GM12872 (cell line): Measurements from ENCODE around the gene ITPR2.

ENCODE experiments used
- TF ChIP-seq, protein P1 (sequence below): IDR thresholded peaks from 3 replicates; pipeline ENCODE4 v1.5.1; 2011; ENCODE audit warnings: low read depth, mild to moderate bottlenecking, low read length, moderate library complexity; ENCODE audit not compliant: insufficient read depth

The ITPR2 gene

DNA sequence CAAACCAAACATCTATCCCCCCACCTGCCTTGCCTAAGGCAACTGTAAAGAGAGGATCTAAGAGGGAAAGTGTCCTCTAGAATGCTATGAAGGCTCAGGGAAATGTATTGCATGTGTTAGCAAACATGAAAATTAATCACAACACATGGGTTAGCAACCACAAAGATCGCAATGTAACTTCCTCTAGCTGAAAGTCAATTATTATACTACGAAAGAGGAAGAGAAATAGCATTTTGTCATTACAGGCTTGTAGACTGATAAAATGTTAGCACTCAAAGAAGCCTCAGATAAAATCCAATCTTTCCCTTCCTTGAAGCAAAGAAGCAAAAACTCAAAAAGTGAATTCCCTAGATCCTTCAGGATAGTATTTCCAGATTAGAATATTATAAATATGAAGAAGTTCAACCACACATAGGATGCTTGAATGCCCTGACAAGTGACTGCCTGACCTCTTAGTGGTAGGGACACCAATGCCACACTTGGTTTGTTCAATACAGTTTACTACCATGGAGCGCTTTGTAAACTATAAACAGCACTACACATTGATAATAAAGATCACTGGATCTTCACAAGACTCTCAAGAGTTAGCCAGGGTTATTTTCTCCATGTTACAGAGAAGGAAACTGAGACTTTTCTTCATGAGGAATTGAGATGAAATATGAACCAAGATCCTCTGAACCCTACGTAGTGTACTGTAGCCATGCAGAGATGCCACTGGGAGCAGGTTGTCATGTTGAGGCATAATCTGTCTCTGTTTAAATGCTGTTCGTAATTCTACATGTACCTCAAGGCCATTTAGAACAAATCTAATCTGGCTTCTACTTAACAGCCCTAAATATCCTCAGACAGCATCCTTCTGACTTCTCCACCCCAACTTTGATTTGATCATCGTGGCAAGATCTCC lies 100.7 kb downstream of the ITPR2 start:
- TF ChIP-seq, protein P1, sequence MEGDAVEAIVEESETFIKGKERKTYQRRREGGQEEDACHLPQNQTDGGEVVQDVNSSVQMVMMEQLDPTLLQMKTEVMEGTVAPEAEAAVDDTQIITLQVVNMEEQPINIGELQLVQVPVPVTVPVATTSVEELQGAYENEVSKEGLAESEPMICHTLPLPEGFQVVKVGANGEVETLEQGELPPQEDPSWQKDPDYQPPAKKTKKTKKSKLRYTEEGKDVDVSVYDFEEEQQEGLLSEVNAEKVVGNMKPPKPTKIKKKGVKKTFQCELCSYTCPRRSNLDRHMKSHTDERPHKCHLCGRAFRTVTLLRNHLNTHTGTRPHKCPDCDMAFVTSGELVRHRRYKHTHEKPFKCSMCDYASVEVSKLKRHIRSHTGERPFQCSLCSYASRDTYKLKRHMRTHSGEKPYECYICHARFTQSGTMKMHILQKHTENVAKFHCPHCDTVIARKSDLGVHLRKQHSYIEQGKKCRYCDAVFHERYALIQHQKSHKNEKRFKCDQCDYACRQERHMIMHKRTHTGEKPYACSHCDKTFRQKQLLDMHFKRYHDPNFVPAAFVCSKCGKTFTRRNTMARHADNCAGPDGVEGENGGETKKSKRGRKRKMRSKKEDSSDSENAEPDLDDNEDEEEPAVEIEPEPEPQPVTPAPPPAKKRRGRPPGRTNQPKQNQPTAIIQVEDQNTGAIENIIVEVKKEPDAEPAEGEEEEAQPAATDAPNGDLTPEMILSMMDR = no peak

DNA sequence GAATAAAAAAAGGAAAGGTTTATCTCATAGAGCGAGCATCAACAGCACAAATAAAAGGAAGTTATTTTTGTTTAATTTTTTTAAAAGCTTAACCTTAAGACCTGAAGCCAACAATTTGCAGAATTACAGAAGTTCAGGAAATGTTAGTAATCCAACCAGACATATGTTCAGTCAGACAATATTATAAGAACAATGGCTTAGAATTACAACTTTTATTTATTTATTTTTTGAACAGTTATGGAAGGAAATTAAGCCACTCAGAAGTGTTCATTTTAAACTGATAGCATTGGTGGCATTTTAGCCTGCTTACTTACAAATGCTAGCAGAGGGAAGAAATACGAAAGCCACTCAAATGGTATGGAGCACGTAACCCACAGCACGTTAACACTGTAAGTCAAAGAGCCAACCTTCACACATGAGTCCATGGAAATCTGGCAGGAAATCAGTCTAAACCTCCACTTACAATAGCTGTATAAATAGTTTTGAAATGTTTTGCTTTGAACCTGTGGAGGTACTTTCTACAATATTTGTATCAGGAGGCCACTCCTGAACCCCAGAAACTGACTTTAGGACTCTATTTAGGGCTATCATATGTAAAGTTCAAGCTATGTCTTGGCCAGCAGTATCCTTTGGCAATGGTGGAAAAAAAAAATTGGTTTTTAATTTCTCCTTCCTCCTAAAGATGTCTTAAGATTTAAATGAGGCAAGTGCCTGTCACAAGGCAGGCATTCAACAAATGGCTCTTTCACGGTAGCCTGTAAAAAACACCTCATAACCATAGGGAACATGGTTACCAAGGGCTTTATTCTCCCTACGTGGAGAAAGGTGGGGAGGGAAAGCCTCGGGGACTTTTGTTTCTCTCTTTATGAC lies 102.3 kb downstream of the ITPR2 start:
- TF ChIP-seq, protein P1 = no peak

DNA sequence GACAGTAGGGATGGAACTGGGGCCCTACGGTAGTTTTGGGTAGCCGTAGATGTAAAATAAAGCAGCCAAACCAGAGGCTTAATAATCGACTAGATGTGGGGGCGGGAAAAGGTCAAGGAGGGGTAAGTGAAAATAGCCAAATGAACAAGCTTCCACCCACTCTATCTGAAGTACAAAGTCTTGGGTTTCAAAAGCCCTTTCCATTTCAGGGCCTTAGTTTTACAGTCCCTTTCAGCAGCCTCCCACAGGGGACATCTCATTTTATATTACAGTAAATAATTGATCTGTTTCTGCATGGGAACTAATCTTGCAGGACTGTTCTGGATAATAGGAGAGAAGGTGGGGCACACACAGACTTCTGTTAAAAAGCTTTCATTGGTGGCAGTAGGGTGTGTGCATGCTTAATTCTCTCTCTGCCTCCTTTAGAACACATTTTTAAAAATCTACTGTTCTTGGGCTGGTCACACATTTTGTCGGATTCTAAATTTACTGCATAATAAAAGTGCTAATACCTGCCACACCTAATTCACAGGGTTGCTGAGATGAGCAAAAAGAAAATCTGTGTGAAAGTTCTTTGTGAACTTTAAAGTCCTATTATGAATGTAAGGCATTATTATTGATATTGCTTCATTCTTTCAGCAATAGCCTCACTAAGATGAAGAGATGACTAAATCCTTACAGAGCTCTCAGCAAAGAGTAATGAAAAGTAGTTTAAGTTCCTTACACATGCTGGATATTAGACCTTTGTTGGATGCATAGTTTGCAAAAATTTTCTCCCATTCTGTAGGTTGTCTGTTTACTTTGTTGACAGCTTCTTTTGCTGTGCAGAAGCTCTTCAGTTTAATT lies 104.6 kb downstream of the ITPR2 start:
- TF ChIP-seq, protein P1 = no peak

DNA sequence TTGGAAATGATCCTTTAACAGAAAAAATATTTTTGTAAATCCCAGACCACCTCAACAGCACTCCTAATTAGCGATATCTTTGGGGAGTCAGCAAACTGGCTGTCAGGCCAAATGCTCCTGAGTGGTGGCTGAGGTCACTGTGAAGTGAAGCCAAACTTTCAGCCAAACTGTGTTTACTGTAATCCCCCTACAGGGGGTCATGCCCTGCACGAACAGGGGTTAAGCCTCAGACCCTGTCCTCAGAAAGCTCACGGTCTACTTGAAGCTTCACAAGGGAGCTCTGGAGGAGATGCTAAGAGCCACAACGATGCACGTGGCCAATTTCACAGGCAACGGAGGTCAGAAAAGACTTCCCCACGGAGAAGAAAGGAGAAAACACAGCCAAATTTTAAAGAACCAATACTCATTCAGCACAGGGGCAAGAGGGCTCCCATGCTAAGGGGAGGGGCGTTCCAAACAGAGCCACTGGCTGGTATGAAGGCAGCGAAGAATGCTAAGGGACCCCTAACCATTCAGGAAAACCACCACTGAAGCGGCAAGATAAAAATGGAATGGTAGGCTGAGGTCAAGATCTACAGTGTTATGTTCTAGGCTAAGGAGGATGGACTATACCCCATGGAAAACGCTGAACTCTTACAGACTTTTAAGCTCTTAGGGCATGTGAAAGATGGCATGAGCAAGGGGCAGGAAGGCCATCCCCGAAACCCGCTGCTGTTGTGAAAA lies 105.4 kb downstream of the ITPR2 start:
- TF ChIP-seq, protein P1 = 0 out of 3 replicates have a peak, but pooled peaks have one; percentile 13

DNA sequence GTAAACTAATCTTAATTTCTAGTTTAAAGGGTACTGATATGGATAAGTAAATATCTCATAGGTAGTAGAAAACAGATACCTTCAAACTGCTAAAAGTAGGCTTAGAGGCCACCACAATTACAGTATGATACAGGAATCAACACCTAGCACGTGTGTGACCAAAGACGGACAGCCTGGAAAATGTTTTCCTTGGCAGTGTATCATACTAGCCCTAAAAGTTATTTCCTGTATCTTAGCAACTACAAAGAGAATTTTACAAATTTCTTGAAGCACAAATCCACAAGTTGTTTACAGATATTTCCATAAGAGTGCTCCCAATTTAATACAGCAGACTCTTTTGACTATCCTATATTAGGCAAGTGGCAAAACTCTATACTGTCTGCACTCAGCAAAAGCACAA lies 106.0 kb downstream of the ITPR2 start:
- TF ChIP-seq, protein P1 = no peak

DNA sequence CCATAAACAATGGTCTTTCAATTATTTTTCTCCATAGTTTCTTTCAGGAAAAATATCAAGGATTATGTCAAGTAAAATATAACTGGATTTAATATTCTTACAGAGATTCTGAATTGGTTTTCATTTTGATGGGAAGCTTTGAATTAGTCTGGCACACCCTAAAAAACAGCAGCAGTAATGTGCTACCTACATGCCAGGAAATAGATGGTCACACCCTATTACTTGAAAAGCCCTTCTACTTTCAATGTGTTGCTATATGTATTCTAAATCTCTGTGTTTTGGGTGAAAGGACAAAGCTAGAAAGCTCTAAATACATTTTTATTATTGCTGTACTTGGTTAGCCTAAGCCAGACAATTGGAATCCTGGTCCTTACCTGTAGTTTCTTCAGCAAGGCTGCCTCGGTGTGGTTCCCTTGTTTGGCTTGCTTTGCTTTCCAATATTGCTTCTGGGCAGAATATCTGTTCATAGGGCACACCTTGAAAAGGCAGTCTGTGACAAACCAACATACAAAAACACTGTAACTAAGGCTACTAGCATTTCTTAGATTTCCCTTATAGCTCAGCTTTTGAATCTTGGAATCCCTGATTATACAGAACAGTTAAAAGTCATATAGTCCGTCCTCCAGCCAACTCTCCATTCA lies 107.6 kb downstream of the ITPR2 start:
- TF ChIP-seq, protein P1 = no peak
